GM10266 (cell line): ENCODE measurements around the gene TGFBR3L.
"Not testable (repeated sequence)": the region's sequence is repeated elsewhere in the genome, so short reads cannot be mapped to it uniquely, and the experiment has no call there.

Experiments
- DNase-seq: peaks from one replicate; pipeline ENCODE4 v3.0.0; 2012; ENCODE audit errors: extremely low spot score
- CTCF ChIP-seq: IDR thresholded peaks from 2 replicates; pipeline ENCODE4 v1.5.1; 2012; ENCODE audit warnings: mild to moderate bottlenecking, low read depth; ENCODE audit not compliant: control insufficient read depth, insufficient read depth; ENCODE audit errors: missing control alignments

The TGFBR3L gene

GRCh38 chr19:7883105-7883504 lies 31.5 kb upstream of the TGFBR3L start:
- TF ChIP-seq CTCF = no peak
- DNase-seq = no peak

GRCh38 chr19:7883796-7884570 lies 30.6 kb upstream of the TGFBR3L start:
- TF ChIP-seq CTCF = no peak
- no peak for DNase-seq

- DNase-seq = no peak
- no peak for TF ChIP-seq CTCF
Measured at GRCh38 chr19:7885818-7886217, 28.8 kb upstream of the TGFBR3L start.

- no peak for DNase-seq
- TF ChIP-seq CTCF = no peak
Measured at GRCh38 chr19:7887408-7888144, 27.1 kb upstream of the TGFBR3L start.

- TF ChIP-seq CTCF = no peak
- peak; percentile 32 for DNase-seq
Measured at GRCh38 chr19:7888145-7888825, 26.3 kb upstream of the TGFBR3L start, which contains the start of gene LRRC8E. Gene LRRC8E, plus strand, starts transcription at chr19:7888510. Its CDS starts 7,094 bp downstream, at chr19:7895604.

GRCh38 chr19:7888826-7889217 lies 25.8 kb upstream of the TGFBR3L start:
- no peak for TF ChIP-seq CTCF
- no peak for DNase-seq

GRCh38 chr19:7893362-7894101 lies 21.1 kb upstream of the TGFBR3L start:
- DNase-seq = not testable (repeated sequence)
